Measurements from ENCODE around the gene SRL.
"Not testable (repeated sequence)": the region's sequence is repeated elsewhere in the genome, so short reads cannot be mapped to it uniquely, and the experiment has no call there.

Gene SRL

DNA sequence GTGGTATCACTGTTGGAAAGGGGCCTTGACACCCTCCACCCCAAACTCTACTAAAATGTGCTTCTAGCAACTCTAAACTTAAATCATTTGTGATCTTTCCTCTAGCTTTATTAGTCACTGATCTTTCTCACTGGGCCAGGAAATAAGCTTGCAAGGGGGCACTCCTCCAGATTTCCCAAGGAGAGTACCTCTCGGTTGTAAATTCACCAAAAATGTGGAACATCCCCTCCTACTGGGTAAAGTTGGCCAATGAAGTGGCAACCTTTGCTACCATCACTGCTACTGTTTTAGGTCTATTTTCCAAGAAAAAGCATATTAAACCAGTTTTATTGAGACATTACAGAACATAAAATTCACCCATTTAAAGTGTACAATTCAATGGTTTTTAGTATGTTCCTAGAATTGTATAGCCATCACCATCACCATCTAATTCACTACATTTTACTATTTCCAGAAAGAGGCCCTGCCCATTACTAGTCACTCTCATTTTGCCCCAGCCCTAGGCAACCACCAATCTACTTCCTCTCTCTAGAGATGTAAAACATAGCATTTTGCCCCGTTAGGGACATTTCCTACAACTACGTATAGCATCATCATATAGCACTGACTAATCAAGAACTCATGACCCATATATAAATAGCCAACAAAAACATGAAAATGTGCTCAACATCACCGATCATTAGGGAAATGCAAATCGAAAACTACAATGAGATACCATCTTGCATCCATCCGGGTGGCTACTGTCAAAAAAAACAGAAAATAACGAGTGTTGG, 81.0 kb downstream of the SRL start:
- DNase-seq (ENCODE audit: extremely low read depth, low read depth), result no peak
- TF ChIP-seq, protein P1, sequence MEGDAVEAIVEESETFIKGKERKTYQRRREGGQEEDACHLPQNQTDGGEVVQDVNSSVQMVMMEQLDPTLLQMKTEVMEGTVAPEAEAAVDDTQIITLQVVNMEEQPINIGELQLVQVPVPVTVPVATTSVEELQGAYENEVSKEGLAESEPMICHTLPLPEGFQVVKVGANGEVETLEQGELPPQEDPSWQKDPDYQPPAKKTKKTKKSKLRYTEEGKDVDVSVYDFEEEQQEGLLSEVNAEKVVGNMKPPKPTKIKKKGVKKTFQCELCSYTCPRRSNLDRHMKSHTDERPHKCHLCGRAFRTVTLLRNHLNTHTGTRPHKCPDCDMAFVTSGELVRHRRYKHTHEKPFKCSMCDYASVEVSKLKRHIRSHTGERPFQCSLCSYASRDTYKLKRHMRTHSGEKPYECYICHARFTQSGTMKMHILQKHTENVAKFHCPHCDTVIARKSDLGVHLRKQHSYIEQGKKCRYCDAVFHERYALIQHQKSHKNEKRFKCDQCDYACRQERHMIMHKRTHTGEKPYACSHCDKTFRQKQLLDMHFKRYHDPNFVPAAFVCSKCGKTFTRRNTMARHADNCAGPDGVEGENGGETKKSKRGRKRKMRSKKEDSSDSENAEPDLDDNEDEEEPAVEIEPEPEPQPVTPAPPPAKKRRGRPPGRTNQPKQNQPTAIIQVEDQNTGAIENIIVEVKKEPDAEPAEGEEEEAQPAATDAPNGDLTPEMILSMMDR (IDR thresholded peaks at IDR 0.05; ENCODE audit: low read depth, low read length), result no peak

DNA sequence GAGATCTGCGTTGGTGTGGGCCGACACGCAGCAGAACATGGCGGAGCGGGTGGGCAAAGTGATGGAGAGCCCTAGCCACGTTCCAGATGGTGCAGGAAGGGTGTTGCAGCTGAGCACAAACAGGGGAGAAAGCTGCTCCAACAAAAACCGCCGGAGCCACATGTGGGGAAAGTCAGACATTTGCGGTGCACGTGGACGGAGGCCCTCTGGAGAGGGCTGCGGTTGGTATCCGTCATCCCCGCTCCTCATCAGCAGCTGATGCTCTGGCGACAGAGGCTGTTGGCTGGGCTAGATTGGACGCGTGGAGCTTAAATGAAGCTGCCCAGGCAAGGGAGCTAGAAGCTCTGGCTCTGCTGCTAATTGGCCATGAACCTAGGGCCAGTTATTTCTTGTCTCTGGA, 82.2 kb downstream of the SRL start:
- TF ChIP-seq, protein P1 (IDR thresholded peaks at IDR 0.05; ENCODE audit: low read depth, low read length), result no peak
- DNase-seq (ENCODE audit: extremely low read depth, low read depth), result no peak

DNA sequence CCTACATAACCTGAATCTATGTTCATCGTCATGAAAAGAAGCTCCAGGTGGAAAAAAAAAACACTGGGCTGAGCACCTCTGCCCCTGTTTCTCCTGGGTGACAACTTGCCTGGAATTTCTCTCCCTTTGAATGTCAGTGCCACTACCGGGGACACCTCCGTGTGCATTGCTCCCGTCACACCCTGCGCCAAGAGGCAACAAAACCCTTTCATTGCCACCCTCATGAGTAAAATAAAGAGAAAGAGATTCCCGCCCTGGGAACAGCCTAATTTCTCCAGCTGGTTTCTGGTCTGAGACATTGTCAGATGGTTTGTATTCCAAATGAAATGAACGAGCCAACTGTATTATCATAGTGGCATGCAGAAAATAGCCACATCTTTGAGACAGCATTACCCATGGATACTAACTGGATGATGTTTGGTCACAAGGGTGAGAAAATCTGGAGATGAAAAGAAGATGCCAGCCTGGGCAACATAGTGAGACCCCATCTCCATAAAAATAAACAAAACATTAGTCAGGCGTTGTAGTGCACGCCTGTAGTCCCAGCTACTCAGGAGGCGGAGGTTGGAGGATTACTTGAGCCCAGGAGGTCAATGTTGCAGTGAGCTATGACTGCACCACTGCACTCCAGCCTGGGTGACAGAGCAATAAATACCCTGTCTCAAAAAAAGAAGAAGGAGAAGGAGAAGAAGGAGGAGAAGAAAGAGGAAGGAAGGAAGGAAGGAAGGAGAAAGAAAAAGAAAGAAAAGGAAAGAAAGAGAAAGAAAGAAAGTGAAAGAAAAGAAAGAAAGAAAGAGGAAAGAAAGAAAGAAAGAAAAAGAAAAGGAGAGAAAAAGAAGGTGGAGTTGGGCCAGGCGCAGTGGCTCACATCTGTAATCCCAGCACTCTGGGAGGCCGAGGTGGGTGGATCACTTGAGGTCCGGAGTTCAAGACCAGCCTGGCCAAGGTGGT, 83.5 kb downstream of the SRL start:
- no peak for DNase-seq (ENCODE audit: extremely low read depth, low read depth)
- TF ChIP-seq, protein P1 (IDR thresholded peaks at IDR 0.05; ENCODE audit: low read depth, low read length), result no peak

DNA sequence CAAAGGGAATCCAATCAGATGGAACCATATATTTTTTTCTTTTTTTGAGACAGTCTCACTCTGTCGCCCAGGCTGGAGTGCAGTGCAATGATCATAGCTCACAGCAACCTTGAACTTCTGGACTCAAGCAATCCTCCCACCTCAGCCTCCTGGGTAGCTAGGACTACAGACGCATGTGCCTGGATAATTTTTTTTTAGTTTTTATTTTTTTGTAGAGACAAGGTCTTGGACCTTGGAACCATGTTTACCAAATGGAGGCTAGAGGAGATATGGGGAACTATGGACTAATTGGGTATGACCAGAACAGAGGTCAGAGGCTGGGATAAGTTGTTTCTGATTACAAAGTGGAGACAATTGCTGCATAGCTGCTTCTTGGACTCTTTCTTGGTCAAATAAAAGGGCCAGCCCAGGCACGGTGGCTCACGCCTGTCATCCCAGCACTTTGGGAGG, 84.5 kb downstream of the SRL start:
- no peak for DNase-seq (ENCODE audit: extremely low read depth, low read depth)
- TF ChIP-seq, protein P1 (IDR thresholded peaks at IDR 0.05; ENCODE audit: low read depth, low read length), result no peak

DNA sequence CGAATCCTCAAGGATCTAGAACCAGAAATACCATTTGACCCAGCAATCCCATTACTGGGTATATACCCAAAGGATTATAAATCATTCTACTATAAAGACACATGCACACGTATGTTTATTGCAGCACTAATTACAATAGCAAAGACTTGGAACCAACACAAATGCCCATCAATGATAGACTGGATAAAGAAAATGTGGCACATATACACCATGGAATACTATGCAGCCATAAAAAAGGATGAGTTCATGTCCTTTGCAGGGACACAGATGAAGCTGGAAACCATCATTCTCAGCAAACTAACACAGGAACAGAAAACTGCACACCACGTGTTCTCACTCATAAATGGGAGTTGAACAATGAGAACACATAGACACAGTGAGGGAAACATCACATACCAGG, 85.4 kb downstream of the SRL start:
- DNase-seq (ENCODE audit: extremely low read depth, low read depth), result not testable (repeated sequence)

DNA sequence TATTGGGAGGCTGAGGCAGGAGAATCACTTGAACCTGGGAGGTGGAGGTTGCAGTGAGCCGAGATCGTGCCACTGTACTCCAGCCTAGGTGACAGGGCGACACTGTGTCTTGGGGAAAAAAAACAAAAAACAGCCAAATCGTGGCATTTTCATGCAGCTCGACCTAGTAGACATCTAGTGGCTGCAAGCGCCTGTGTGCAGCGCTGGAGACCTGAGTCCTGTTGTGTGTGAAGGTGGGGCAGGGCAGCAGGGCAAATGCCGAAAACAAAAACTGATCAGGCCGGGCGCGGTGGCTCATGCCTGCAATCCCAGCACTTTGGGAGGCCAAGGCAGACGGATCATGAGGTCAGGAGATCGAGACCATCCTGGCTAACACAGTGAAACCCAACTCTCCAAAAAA, 88.5 kb downstream of the SRL start:
- DNase-seq (ENCODE audit: extremely low read depth, low read depth), result not testable (repeated sequence)

DNA sequence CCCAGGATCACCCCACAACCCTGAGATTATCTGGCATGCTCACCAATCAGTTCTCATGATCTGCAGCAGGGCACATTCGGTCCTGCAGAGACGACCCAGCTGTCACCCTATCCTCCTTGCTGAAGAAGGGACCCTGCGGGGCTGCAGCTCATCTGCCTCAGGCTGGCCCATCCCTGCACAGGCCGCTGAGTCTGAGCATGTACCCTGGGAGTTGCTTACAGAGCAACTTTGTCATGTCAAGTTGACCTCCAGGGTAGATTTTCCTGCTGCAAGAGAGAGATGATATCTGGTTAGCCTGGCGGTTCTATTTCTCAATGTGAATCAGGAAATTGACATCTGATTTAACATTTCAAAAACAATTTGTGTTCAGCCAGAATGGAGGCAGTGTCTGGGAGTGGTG, 89.6 kb downstream of the SRL start:
- no peak for DNase-seq (ENCODE audit: extremely low read depth, low read depth)

DNA sequence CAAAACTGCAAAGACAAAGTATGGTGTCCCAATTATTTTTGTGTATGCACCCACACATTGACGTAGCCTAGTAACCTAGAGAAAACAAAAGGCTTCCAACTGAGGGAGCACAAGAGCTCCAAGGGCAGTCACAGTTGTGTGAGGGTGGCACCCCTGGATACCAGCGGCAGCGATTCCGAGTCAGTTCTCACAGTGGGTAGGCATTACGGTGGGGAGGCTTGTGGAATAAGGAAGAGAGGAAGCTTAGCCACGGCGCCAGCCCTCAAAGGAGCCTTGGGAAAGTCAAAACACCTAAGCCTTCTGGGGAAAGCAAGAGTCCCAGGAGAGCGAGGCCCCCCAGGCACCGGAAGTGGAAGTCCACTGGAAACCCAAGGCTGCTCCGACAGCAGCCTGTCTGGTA, 94.6 kb downstream of the SRL start:
- DNase-seq (ENCODE audit: extremely low read depth, low read depth), result no peak
- TF ChIP-seq, protein P1 (IDR thresholded peaks at IDR 0.05; ENCODE audit: low read depth, low read length), result no peak

More for the DNA sequence above, 89.6 kb downstream of the SRL start:
- TF ChIP-seq, protein P1 (IDR thresholded peaks at IDR 0.05; ENCODE audit: low read depth, low read length), result no peak

All from AG09319 (cell line).